GM21717 (cell line): Measurements from ENCODE around the gene ZNF529.

Experiments
- ATAC-seq: cut with Tn5 transposase; IDR thresholded peaks from one replicate; pipeline ENCODE4 v1.9.1; 2021; ENCODE audit warnings: mild to moderate bottlenecking, moderate library complexity; ENCODE audit not compliant: unreplicated experiment

ZNF529 gene

DNA sequence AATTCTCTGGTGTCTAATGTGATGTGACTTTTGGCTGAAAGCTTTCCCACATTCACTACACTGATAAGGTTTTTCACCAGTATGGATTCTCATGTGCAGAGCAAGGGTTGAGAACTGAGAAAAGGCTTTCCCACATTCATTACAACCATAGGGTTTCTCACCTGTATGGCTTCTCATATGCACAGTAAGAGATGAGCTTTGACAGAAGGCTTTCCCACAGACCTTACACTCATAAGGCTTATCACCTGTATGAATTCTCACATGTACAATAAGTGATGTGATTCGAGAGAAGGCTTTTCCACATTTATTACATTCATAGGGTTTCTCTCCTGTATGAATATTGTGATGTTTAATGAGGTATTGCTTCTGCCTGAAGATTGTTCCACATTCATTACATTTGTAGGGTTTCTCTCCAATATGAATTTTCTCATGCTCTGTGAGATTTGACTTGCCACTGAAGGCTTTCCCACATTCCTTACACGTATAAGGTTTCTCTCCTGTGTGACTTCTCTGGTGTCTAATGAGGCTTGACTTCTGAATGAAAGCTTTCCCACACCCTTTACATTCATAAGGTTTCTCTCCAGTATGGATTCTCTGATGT is 59.0 kb downstream of the ZNF529 start:
- ATAC-seq, result no peak

DNA sequence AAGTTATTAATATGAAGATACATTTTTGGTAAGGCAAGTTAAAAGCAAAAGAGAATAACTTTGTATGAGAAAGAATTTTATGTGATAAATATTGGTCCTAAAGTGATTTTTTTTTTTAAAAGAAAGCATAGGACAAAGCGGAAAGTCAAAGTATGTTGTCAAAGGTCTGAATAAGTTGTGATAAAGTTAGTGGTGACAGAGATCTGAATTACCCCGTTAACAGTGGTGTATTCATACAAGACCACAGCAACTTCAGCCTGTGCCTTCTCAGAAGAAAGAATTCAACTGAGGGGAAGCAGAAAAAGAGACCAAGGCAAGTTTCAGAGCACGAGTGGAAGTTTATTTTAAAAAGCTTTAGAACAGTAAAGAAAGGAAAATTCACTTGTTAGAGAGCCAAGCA is 64.8 kb downstream of the ZNF529 start:
- no peak for ATAC-seq

DNA sequence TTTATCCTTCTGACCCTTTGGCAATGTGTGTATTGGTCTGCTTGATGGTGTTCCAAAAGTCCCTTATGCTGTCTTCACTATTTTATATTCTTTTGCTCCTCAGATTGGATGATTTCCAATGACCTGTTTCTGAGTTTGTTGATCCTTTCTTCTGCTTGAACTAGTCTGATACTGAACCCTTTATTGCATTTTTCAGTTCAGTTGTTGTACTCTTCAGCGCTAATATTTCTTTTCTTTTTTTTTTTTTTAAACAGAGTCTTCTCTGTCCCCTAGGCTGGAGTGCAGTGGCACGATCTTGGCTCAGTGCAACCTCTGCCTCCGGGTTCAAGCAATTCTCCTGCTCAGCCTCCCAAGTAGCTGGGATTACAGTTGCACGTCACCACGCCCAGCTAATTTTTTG is 71.1 kb downstream of the ZNF529 start:
- ATAC-seq, result no peak

DNA sequence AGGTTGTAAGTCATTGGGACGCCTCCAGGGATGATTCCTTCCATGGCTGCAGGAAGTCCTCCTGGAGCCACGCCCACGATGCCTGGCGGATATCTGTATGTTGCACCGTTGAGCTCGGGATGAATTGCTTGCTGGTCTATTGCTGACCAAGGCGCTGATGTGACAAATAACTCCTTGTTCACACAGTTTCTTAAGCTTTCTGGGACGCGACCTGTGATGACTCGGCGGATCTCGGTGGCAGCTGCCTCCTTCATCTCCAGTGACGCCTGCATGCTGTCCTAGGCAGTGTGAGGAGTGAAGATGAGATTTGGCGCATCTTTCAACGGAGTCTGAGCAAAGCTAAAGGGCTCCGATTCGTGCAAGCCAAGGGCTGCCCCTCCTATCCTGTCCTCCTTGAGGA is 76.1 kb downstream of the ZNF529 start:
- no peak for ATAC-seq
